D721Med (cell line): ENCODE data around the gene PRDX2.
A peak's percentile ranks its signal among the peaks of the same experiment; 100 is the strongest.

Experiments used
- DNase-seq: peaks from one replicate; pipeline ENCODE4 v3.0.0; 2011; ENCODE audit warnings: low spot score; ENCODE audit not compliant: insufficient read length
- FAIRE-seq: peaks from 2 replicates; lab custom pipeline; 2011; peaks lifted over from hg19 to GRCh38; lab: Jason Lieb, UNC
- TF ChIP-seq, protein P1 (sequence below): IDR thresholded peaks from 2 replicates; pipeline ENCODE4 v1.5.1; 2012; ENCODE audit warnings: mild to moderate bottlenecking, control low read depth; ENCODE audit not compliant: insufficient read depth; ENCODE audit errors: missing control alignments

Gene PRDX2

DNA sequence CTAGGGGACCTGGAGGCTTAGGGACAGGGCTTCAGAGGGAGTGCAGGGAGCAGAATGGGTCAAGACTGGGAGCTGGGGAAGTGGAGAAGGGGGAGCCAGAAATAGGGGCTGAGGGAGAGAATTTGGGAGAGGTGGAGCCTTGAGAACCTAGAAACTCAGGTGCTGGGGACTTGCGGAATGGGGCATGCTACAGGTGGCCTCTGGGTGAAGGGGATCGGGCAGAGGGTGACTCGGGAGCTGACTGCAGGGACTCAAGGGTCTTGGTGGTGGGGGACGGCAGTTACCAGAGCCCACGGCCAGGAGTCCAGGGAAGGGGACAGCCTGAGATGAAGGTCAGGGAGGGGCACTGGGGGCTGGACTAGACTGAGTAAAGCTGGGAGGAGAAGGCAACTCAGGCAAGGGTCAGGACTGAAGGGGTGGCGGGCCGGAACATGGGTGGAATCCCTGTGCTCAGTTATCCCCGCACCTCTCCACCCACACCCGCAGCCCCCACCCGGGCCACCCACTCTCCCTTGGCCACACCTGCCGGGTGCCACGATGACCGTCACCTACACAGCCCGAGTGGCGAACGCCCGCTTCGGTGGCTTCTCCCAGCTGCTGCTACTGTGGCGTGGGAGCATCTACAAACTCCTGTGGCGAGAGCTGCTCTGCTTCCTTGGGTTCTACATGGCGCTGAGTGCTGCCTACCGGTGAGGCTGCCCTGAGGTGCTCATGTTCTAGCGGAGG lies 49.4 kb downstream of the PRDX2 start:
- TF ChIP-seq, protein P1, sequence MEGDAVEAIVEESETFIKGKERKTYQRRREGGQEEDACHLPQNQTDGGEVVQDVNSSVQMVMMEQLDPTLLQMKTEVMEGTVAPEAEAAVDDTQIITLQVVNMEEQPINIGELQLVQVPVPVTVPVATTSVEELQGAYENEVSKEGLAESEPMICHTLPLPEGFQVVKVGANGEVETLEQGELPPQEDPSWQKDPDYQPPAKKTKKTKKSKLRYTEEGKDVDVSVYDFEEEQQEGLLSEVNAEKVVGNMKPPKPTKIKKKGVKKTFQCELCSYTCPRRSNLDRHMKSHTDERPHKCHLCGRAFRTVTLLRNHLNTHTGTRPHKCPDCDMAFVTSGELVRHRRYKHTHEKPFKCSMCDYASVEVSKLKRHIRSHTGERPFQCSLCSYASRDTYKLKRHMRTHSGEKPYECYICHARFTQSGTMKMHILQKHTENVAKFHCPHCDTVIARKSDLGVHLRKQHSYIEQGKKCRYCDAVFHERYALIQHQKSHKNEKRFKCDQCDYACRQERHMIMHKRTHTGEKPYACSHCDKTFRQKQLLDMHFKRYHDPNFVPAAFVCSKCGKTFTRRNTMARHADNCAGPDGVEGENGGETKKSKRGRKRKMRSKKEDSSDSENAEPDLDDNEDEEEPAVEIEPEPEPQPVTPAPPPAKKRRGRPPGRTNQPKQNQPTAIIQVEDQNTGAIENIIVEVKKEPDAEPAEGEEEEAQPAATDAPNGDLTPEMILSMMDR, result no peak
- no peak for DNase-seq

DNA sequence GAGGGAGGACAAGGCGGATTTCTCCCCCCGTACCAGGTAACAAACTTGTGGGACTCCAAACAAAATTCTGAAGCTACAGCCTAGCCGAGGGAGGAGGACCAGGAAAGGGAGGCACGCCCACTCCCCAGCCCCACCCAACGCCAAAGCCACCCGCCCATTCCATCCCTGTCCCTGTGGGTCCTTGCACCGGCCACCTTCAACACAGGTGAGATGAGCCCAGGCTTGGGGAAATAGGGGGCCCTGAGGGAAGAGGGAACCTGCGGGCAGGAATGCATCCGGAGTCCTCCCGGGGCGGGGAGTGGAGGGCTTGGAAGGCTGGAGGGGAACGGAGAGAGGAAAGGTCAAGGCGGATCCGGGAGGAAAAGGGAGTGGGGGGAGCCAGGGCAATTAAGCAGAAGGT lies 50.0 kb downstream of the PRDX2 start, which contains the start of gene BEST2:
Gene BEST2 (plus strand): TSS at position 157 of the 400 bp plus-strand sequence. CDS start 802 bp downstream, outside the sequence.
- DNase-seq, result no peak
- TF ChIP-seq, protein P1, result no peak
- FAIRE-seq, result no peak

More for the DNA sequence above, 49.4 kb downstream of the PRDX2 start:
- no peak for FAIRE-seq

DNA sequence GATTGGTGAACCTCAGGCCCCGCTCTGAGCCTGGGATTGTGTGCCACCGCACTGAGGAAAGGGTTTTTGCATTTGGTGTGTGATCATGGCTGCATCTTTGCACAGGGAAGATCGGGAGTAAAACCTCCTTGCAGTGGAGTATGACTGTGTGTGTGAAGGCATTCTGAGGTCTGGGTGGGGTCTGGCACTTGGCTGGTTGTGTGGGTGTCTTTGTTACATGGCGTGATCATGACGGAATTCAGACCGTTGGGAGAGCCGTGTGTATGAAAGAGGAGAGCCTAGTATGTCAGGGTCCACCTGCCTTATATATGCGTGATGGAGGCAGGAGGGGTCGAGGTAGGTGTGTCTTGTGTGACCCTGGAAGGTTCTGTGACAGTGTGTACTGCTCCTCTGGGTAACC lies 50.7 kb downstream of the PRDX2 start:
- FAIRE-seq, result no peak
- no peak for DNase-seq
- TF ChIP-seq, protein P1, result no peak

DNA sequence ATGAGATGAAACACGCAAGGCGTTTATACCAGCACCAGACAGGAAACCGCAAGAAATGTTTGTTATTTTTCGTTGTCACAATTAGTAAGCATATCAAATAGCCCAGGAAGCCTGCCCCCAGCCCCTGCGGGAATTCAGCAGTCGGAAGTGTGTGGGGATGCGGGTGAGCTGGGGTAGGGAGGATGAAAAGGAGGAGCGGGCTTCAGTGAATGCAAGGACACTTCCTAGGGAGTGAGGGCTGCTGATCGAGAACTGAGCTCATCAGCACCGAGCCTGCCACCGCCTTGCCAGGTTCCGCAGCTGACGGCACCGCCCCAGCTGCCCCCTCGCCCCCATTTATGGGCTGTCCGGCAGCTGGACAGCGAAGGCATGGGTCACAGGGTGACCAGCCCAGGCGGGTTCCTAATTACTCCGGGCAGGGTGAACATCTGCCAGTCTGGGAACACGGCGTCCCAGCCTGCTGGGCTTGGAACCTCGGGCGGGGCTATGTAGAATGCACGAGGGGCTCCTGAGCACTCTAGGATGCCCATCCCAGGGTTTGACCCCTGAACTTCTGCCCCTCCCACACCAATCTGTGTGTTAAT lies 51.6 kb downstream of the PRDX2 start:
- DNase-seq (no peak), FAIRE-seq (no peak)
- TF ChIP-seq, protein P1, result no peak

DNA sequence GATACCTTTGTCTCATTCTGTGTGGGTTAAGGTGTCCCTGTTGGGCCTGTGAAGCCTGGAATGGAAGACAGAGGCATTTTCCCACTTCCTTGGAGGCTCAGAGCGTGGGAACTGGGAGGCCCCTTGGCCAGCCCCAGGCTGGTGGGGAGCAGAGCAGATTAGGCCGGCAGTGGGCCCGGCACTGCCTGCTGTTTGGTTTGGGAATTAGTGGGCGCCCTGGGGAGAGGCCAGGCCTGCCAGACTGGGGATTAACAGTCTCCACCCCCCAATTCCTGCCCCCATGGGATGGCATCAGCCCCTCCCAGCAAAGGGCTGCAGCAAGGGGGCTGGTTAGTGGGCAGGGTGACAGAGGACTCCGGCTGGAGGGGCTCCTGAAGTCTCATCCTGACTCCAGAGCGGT lies 53.1 kb downstream of the PRDX2 start:
- peak; percentile 72 for DNase-seq
- no peak for FAIRE-seq

More for the DNA sequence above, 53.1 kb downstream of the PRDX2 start:
- TF ChIP-seq, protein P1, result no peak
